ENCODE measurements around the gene SLCO3A1.

GRCh38 chr15:92071045-92071634 lies 217.6 kb downstream of the SLCO3A1 start:
- TF ChIP-seq EZH2phosphoT487 (IDR thresholded peaks at IDR 0.05; ENCODE audit: insufficient read depth, low read depth) (no peak), EZH2 (IDR thresholded peaks at IDR 0.05; ENCODE audit: insufficient read depth, poor library complexity, severe bottlenecking) (no peak)

All from GM23248 (cell line).